Endothelial cell of hepatic sinusoid (primary cell): ENCODE measurements around the gene CHCHD6.
"Not testable (repeated sequence)": the region's sequence is repeated elsewhere in the genome, so short reads cannot be mapped to it uniquely, and the experiment has no call there.

Source experiments
- in situ Hi-C: cut with HindIII; loops from 2 replicates; pipeline ENCODE4 v1.10.0; 2017; ENCODE audit warnings: low sequenced_read_pairs

CHCHD6 gene

DNA sequence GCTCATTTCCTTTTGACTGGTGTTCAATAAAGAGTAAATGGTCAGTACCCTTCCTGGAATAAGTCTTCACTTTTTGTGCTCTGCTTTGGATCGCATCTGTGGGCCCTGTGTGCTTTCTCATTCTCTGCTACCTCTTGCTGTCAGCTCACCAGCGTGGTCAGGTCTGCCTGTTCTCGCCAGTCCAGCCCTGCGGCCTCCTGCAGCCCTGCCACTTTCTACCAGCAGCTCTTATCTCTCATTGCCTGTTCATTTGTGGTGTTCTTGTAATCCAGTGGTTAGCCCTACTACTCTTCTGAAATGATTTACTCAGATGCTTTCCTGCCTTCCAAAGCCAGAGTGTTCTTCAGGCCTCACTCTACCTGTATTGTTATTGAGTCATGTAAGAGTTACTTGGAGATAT, 54.8 kb downstream of the CHCHD6 start:
- in situ Hi-C loops, result no loop called here

- in situ Hi-C loops, result no loop called here
Observed at GRCh38 chr3:126760541-126760940, 56.5 kb downstream of the CHCHD6 start.

GRCh38 chr3:126763035-126763434, 59.0 kb downstream of the CHCHD6 start:
- in situ Hi-C loops, result no loop called here

GRCh38 chr3:126765187-126766069, 61.4 kb downstream of the CHCHD6 start:
- in situ Hi-C loops, result no loop called here

- in situ Hi-C loops, result no loop called here
Observed at GRCh38 chr3:126766653-126767052, 62.6 kb downstream of the CHCHD6 start.

DNA sequence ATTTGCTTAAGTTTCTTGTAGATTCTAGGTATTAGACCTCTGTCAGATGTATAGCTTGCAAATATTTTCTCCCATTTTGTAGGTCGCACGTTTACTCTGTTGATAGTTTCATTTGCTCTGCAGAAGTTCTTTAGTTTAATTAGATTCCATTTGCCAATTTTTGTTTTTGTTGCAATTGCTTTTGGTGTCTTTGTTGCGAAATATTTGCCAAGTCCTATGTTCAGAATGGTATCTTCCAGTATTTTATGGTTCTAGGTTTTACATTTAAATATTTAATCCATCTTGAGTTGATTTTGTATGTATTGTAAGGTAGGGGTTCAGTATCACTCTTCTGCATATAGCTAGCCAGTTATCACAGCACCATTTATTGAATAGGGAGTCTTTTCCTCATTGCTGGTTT, 64.9 kb downstream of the CHCHD6 start:
- in situ Hi-C loops, result no loop called here

DNA sequence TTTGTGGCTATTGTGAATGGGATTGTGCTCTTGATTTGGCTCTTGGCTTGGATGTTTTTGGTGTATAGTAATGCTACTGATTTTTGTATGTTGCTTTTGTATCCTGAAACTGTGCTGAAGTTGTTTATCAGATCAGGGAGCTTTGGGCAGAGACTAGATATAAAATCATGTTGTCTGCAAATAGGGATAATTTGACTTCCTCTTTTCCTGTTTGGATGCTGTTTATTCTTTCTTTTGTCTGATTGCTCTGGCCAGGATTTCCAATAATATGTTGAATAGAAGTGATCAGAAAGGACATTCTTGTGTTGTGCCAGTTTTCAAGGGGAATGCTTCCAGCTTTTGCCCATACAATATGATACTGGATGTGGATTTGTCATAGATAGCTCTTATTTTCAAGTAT, 66.1 kb downstream of the CHCHD6 start:
- in situ Hi-C loops, result no loop called here

DNA sequence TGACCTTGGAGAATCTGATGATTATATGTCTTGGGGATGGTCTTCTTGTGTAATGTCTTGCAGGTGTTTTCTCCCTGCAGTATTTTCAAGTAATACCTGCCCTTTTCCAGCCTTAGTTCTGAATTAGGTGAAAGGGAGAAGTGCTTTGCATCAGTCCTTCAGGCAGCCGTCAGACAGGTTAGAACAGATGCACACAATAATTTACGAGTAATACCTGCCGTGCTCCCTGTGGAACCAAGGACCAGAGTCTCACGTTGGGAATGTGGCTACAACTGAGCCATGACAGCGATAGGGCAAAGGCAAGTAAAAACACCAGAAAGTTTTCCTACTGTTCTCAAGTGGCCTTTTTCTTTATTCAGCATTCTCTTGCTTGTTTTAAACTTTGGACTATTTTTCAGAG, 69.1 kb downstream of the CHCHD6 start:
- in situ Hi-C loops, result no loop called here

DNA sequence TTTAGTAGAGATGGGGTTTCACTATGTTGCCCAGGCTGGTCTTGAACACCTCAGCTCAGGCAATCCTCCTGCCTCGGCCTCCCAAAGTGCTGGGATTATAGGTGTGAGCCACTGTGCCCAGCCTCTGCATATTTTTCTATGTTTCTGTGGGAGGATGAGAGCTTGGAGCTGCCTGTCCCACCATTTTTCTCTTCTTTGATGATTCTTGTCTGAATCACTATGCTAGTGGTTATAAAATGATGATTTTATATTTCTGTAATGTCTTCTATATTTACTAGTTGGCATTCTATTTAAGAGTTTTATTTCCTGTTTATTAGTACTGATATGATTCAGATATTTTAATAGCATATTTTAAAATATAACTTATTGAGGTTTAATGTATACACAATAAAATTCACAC, 69.7 kb downstream of the CHCHD6 start:
- in situ Hi-C loops, result no loop called here

GRCh38 chr3:126777366-126777765, 73.3 kb downstream of the CHCHD6 start:
- in situ Hi-C loops, result no loop called here

- in situ Hi-C loops, result loop anchor here (5.0 kb wide), 1 partner anchor 67 kb away; no protein-coding TSS in a partner anchor
Observed at GRCh38 chr3:126780666-126781065, 76.6 kb downstream of the CHCHD6 start.

- in situ Hi-C loops, result loop anchor here (5.0 kb wide), 1 partner anchor 66 kb away; no protein-coding TSS in a partner anchor
Observed at GRCh38 chr3:126781406-126781805, 77.4 kb downstream of the CHCHD6 start.

- in situ Hi-C loops, result loop anchor here (5.0 kb wide), 1 partner anchor 65 kb away; no protein-coding TSS in a partner anchor
Observed at GRCh38 chr3:126781889-126782491, 78.0 kb downstream of the CHCHD6 start.

- in situ Hi-C loops, result loop anchor here (5.0 kb wide), 1 partner anchor 65 kb away; no protein-coding TSS in a partner anchor
Observed at GRCh38 chr3:126782536-126782935, 78.5 kb downstream of the CHCHD6 start.

DNA sequence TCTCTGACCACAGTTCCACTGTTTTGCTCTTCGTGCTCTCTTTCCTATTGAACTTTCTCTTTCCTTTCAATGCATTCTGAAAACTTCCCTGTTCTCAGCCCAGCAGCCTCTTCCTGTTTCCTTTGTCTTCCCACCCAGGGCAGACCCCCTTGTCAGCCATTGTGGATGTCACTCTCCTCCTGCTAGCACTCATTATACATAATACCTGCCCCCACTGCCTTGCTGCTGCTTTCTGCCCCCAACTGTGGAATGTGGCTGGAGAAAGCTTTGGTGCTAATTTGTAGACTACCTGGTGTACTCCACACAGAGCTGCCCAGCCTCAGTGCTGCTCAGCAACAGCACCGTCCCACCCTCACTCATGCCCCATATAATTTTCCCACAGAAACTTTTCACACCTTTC, 80.2 kb downstream of the CHCHD6 start:
- in situ Hi-C loops, result loop anchor here (5.0 kb wide), 1 partner anchor 63 kb away; no protein-coding TSS in a partner anchor

- in situ Hi-C loops, result not testable (repeated sequence)
Observed at GRCh38 chr3:126791320-126791719, 87.3 kb downstream of the CHCHD6 start.

GRCh38 chr3:126792998-126793397, 89.0 kb downstream of the CHCHD6 start:
- in situ Hi-C loops, result no loop called here

DNA sequence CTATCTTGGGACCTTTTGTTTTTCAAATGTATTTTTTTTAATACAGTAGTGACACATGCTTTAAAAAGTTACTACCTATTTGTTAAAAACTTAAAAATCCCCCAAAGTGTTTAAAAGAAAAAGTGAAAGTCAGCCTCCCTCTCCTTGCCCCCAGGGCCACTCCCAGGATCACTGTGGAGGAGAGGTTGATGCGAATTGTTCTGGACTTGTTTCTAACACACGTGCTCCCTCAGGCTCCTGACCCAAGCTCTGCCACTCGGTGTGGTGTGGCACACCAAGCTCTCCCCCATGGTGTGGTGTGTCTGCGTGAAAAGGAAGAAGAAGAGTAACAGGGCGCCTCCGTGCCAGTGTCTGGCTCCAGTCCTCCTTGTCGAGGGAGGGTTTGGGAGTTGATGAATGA, 93.5 kb downstream of the CHCHD6 start:
- in situ Hi-C loops, result no loop called here

DNA sequence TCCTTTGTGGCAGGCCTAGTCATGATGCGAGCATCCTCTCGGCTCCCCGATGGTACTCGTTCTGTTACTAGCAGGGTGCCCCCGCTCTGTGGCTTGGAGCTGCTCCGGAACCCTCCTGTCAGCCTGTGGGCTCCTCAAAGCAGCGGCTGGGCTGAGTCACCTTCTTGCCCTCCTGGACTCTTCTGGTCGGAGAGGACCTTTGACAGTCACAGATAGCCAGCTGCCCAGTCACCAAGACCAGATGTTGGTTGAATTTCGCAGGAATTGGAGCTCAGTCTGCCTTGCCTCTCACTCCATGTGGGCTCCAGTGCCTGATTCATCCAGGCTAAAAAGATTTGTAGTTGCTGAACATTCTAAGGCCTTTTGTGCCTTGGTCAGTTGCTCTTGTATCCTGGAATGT, 94.5 kb downstream of the CHCHD6 start:
- in situ Hi-C loops, result no loop called here

DNA sequence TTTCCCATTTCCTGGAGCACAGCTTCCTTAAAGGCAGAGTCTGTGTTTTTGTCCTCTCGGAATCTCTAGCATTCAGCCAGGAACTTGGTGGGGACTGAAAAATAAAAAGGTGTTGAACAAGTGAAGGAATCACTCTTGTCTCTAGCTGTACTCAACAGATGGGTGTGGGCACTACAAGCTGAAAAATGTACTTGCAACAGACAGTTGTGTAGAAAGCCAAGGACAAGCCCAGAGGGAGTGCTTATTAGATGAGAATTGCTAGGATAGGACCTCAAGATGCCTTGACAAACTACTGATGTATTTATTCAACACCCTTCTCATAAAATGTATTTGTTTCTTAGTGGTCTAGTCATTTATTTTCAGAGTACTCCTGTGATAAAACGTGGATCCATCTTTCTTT, 95.1 kb downstream of the CHCHD6 start:
- in situ Hi-C loops, result no loop called here

GRCh38 chr3:126801312-126801711, 97.3 kb downstream of the CHCHD6 start:
- in situ Hi-C loops, result not testable (repeated sequence)

- in situ Hi-C loops, result no loop called here
Observed at GRCh38 chr3:126807795-126808194, 103.8 kb downstream of the CHCHD6 start.
